ENCODE data around the gene PDX1.

DNA sequence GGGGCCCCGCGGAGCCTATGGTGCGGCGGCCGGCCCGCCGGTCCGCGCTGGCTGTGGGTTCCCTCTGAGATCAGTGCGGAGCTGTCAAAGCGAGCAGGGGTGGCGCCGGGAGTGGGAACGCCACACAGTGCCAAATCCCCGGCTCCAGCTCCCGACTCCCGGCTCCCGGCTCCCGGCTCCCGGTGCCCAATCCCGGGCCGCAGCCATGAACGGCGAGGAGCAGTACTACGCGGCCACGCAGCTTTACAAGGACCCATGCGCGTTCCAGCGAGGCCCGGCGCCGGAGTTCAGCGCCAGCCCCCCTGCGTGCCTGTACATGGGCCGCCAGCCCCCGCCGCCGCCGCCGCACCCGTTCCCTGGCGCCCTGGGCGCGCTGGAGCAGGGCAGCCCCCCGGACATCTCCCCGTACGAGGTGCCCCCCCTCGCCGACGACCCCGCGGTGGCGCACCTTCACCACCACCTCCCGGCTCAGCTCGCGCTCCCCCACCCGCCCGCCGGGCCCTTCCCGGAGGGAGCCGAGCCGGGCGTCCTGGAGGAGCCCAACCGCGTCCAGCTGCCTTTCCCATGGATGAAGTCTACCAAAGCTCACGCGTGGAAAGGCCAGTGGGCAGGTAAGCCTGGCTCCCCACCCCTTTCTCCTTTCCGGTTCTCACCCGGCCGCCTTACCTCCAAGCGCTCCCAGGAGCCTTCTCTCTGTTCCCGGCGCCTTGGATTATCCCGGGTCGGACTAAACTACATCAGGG is at the start of gene PDX1:
- TF ChIP-seq, protein P1, sequence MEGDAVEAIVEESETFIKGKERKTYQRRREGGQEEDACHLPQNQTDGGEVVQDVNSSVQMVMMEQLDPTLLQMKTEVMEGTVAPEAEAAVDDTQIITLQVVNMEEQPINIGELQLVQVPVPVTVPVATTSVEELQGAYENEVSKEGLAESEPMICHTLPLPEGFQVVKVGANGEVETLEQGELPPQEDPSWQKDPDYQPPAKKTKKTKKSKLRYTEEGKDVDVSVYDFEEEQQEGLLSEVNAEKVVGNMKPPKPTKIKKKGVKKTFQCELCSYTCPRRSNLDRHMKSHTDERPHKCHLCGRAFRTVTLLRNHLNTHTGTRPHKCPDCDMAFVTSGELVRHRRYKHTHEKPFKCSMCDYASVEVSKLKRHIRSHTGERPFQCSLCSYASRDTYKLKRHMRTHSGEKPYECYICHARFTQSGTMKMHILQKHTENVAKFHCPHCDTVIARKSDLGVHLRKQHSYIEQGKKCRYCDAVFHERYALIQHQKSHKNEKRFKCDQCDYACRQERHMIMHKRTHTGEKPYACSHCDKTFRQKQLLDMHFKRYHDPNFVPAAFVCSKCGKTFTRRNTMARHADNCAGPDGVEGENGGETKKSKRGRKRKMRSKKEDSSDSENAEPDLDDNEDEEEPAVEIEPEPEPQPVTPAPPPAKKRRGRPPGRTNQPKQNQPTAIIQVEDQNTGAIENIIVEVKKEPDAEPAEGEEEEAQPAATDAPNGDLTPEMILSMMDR (conservative IDR thresholded peaks at IDR 0.05; ENCODE audit: low read length): no peak
- no peak for TF ChIP-seq EZH2phosphoT487 (IDR thresholded peaks at IDR 0.05; ENCODE audit: borderline replicate concordance, low read depth, low read length)
